ENCODE data around the gene CDC42EP1. TPM values are rescaled to one million over a fixed set of nuclear protein-coding genes. Genes with fewer than 3 reads are reported as not detected.

CDC42EP1 gene
- total RNA-seq, 1 experiment from 2014 or later = 43.9 TPM

- Histone ChIP-seq H3K27ac (ENCODE audit: low read length) (no peak overlapping the region), H2AFZ (ENCODE audit: low read length) (no peak overlapping the region), H3K27me3 (ENCODE audit: low read length) (no peaks in the 10 kb centered on the region), H3K9ac (ENCODE audit: low read length) (no peak overlapping the region), H3K9me3 (ENCODE audit: low read length) (no peaks in the 10 kb centered on the region), H3K79me2 (ENCODE audit: low read length) (peaks cover 33% of the 10 kb centered on the region), H3K4me3 (ENCODE audit: low read length) (no peak overlapping the region), H3F3A (ENCODE audit: low read length, unreplicated experiment) (peaks cover 5% of the 10 kb centered on the region), H3K36me3 (ENCODE audit: low read depth, low read length) (no peaks in the 10 kb centered on the region), H3K4me2 (ENCODE audit: low read length) (no peak overlapping the region), H3K9me2 (replicated peaks; ENCODE audit: low read length) (no peaks in the 10 kb centered on the region), H4K20me1 (ENCODE audit: low read length) (peaks cover 4% of the 10 kb centered on the region), H3K4me1 (ENCODE audit: insufficient read depth, low read length) (peaks cover 28% of the 10 kb centered on the region)
- ChIA-PET CTCF (interaction anchor here (1.1 kb wide), 1 partner anchor 34 kb away, joined by 3 read pairs; no protein-coding TSS in a partner anchor), POLR2A (ENCODE audit: unreplicated experiment) (no interaction called here)
- intact Hi-C loops (cut with micrococcal nuclease) = no loop called here
- TF ChIP-seq CTCF (conservative IDR thresholded peaks at IDR 0.05; ENCODE audit: low read depth, low read length) (no peak), EZH2 (IDR thresholded peaks at IDR 0.05; ENCODE audit: low read length, unreplicated experiment) (no peak), EZH2phosphoT487 (IDR thresholded peaks at IDR 0.05; ENCODE audit: borderline replicate concordance, low read length) (no peak)
- no TSS peak for BruUV-seq (replicated peaks)
- ATAC-seq = no peak
- DNase-seq = no peak
Observed at GRCh38 chr22:37558815-37559214, 1.5 kb upstream of the CDC42EP1 start.

GRCh38 chr22:37559521-37559900 lies 769 bp upstream of the CDC42EP1 start:
- Histone ChIP-seq H4K20me1 (ENCODE audit: low read length) (peaks cover 11% of the 10 kb centered on the region), H2AFZ (ENCODE audit: low read length) (no peak overlapping the region), H3K4me1 (ENCODE audit: insufficient read depth, low read length) (peaks cover 35% of the 10 kb centered on the region), H3K9me2 (replicated peaks; ENCODE audit: low read length) (no peaks in the 10 kb centered on the region), H3K27me3 (ENCODE audit: low read length) (no peaks in the 10 kb centered on the region), H3K27ac (ENCODE audit: low read length) (no peak overlapping the region), H3K36me3 (ENCODE audit: low read depth, low read length) (0 out of 2 replicates have a peak, but pooled peaks cover 4% of the 10 kb centered on the region), H3K9ac (ENCODE audit: low read length) (peak overlapping the region; percentile 58; the same call in 1 of the 2 replicates), H3K4me3 (ENCODE audit: low read length) (peak overlapping the region; percentile 55; the same call in 1 of the 2 replicates), H3F3A (ENCODE audit: low read length, unreplicated experiment) (peaks cover 5% of the 10 kb centered on the region), H3K4me2 (ENCODE audit: low read length) (peak overlapping the region; percentile 71; the same call in 1 of the 2 replicates), H3K79me2 (ENCODE audit: low read length) (peaks cover 40% of the 10 kb centered on the region), H3K9me3 (ENCODE audit: low read length) (no peaks in the 10 kb centered on the region)
- DNase-seq (no peak), ATAC-seq (no peak)
- BruUV-seq (replicated peaks) = TSS peak; percentile 72
- intact Hi-C loops (cut with micrococcal nuclease) = no loop called here
- TF ChIP-seq EZH2 (IDR thresholded peaks at IDR 0.05; ENCODE audit: low read length, unreplicated experiment) = no peak
- TF ChIP-seq EZH2phosphoT487 (IDR thresholded peaks at IDR 0.05; ENCODE audit: borderline replicate concordance, low read length) = no peak
- no peak for TF ChIP-seq CTCF (conservative IDR thresholded peaks at IDR 0.05; ENCODE audit: low read depth, low read length)
- CTCF ChIA-PET = interaction anchor here (1.1 kb wide), 1 partner anchor 33 kb away, joined by 3 read pairs; no protein-coding TSS in a partner anchor
- POLR2A ChIA-PET (ENCODE audit: unreplicated experiment) = interaction anchor here (0.6 kb wide), 1 partner anchor 13 kb away, joined by 11 read pairs; no protein-coding TSS in a partner anchor

- no peaks in the 10 kb centered on the region for H3K9me3 ChIP-seq (ENCODE audit: low read length)
- peaks cover 52% of the 10 kb centered on the region for H3K79me2 ChIP-seq (ENCODE audit: low read length)
- 0 out of 2 replicates have a peak, but pooled peaks cover 4% of the 10 kb centered on the region for H3K36me3 ChIP-seq (ENCODE audit: low read depth, low read length)
- H2AFZ ChIP-seq (ENCODE audit: low read length) = peak overlapping the region; percentile 32
- ATAC-seq (peak; percentile 9), DNase-seq (peak; percentile 27)
- BruUV-seq (replicated peaks) = no TSS peak
- ChIA-PET CTCF (interaction anchor here (0.9 to 1.4 kb wide), 2 partner anchors 11 to 88 kb away, joined by 3 to 5 read pairs; no protein-coding TSS in a partner anchor), POLR2A (ENCODE audit: unreplicated experiment) (interaction anchor here (0.6 kb wide), 1 partner anchor 1092 kb away, joined by 3 read pairs; no protein-coding TSS in a partner anchor)
- peaks cover 37% of the 10 kb centered on the region for H3K4me1 ChIP-seq (ENCODE audit: insufficient read depth, low read length)
- no peaks in the 10 kb centered on the region for H3K27me3 ChIP-seq (ENCODE audit: low read length)
- TF ChIP-seq CTCF (conservative IDR thresholded peaks at IDR 0.05; ENCODE audit: low read depth, low read length) (no peak), EZH2phosphoT487 (IDR thresholded peaks at IDR 0.05; ENCODE audit: borderline replicate concordance, low read length) (no peak), EZH2 (IDR thresholded peaks at IDR 0.05; ENCODE audit: low read length, unreplicated experiment) (no peak)
- peak overlapping the region; percentile 47 for H3K27ac ChIP-seq (ENCODE audit: low read length)
- H4K20me1 ChIP-seq (ENCODE audit: low read length) = peaks cover 13% of the 10 kb centered on the region
- H3F3A ChIP-seq (ENCODE audit: low read length, unreplicated experiment) = peaks cover 5% of the 10 kb centered on the region
- H3K9ac ChIP-seq (ENCODE audit: low read length) = peak overlapping the region; percentile 89
- intact Hi-C loops (cut with micrococcal nuclease) = no loop called here
- H3K4me3 ChIP-seq (ENCODE audit: low read length) = peak overlapping the region; percentile 87
- peak overlapping the region; percentile 99 for H3K4me2 ChIP-seq (ENCODE audit: low read length)
- no peaks in the 10 kb centered on the region for H3K9me2 ChIP-seq (replicated peaks; ENCODE audit: low read length)
Observed at GRCh38 chr22:37560608-37561211, 430 bp downstream of the CDC42EP1 start.
